Activated naive CD8-positive, alpha-beta T cell treated with anti-CD3 and anti-CD28 coated beads, Interleukin-2, amount 10 ng/mL, durations not matched to agents 7 days and 5 days (primary cell): ENCODE measurements around the gene KRT34. TPM values are rescaled to one million over a fixed set of nuclear protein-coding genes. Genes with fewer than 3 reads are reported as not detected.

Experiments used
- total RNA-seq, 2 experiments: library from RNA; stranded (reverse); gene quantifications; one replicate each; pipeline ENCODE4 v1.2.3, GENCODE V29; 2021

KRT34 gene
- total RNA-seq, 2 experiments from 2014 or later, result not detected

Other genes starting within 250 kb of the KRT34 start
- not detected for gene KRTAP4-6, start 241.8 kb downstream of the KRT34 start, total RNA-seq
- gene KRTAP4-5, start 232.5 kb downstream of the KRT34 start, total RNA-seq, result not detected
- not detected for gene KRTAP4-4, start 221.6 kb downstream of the KRT34 start, total RNA-seq
- gene KRTAP4-3, start 214.1 kb downstream of the KRT34 start, total RNA-seq, result not detected
- gene KRTAP4-2, start 204.1 kb downstream of the KRT34 start, total RNA-seq, result not detected
- not detected for gene KRTAP4-1, start 197.4 kb downstream of the KRT34 start, total RNA-seq
- gene KRTAP9-1, start 192.4 kb downstream of the KRT34 start, total RNA-seq, result not detected
- not detected for gene KRTAP9-2, start 155.7 kb downstream of the KRT34 start, total RNA-seq
- not detected for gene KRTAP9-3, start 149.9 kb downstream of the KRT34 start, total RNA-seq
- not detected for gene KRTAP9-8, start 144.3 kb downstream of the KRT34 start, total RNA-seq
- gene KRTAP9-4, start 132.6 kb downstream of the KRT34 start, total RNA-seq, result not detected
- gene KRTAP9-9, start 126.9 kb downstream of the KRT34 start, total RNA-seq, result not detected
- gene KRTAP9-6, start 116.9 kb downstream of the KRT34 start, total RNA-seq, result not detected
- not detected for gene KRTAP9-7, start 106.6 kb downstream of the KRT34 start, total RNA-seq
- gene KRTAP29-1, start 79.5 kb downstream of the KRT34 start, total RNA-seq, result not detected
- gene KRTAP16-1, start 73.0 kb downstream of the KRT34 start, total RNA-seq, result not detected
- gene KRTAP17-1, start 66.6 kb downstream of the KRT34 start, total RNA-seq, result not detected
- gene KRT33A, start 31.5 kb downstream of the KRT34 start, total RNA-seq, result not detected
- gene KRT33B, start 12.5 kb downstream of the KRT34 start, total RNA-seq, result not detected
- gene KRT31, start 15.3 kb upstream of the KRT34 start, total RNA-seq, result not detected
- gene KRT37, start 42.3 kb upstream of the KRT34 start, total RNA-seq, result not detected
- not detected for gene KRT38, start 58.7 kb upstream of the KRT34 start, total RNA-seq
- gene KRT32, start 85.1 kb upstream of the KRT34 start, total RNA-seq, result not detected
- gene KRT35, start 98.8 kb upstream of the KRT34 start, total RNA-seq, result not detected
- not detected for gene KRT36, start 107.6 kb upstream of the KRT34 start, total RNA-seq
- gene KRT13, start 123.3 kb upstream of the KRT34 start, total RNA-seq, result not detected
- not detected for gene KRT15, start 136.6 kb upstream of the KRT34 start, total RNA-seq
- gene KRT19, start 146.0 kb upstream of the KRT34 start, total RNA-seq, result not detected
- not detected for gene KRT9, start 189.8 kb upstream of the KRT34 start, total RNA-seq
- gene KRT14, start 204.6 kb upstream of the KRT34 start, total RNA-seq, result not detected
- gene KRT16, start 230.5 kb upstream of the KRT34 start, total RNA-seq, result not detected
- gene KRT17, start 242.3 kb upstream of the KRT34 start, total RNA-seq, result not detected